ENCODE results near the gene DVL3. TPM values are rescaled to one million over a fixed set of nuclear protein-coding genes. Genes with fewer than 3 reads are reported as not detected.
"Not testable (repeated sequence)": the region's sequence is repeated elsewhere in the genome, so short reads cannot be mapped to it uniquely, and the experiment has no call there.

Gene DVL3
- total and polyA plus RNA-seq, 2 experiments from 2014 or later, result 49.1 to 121 TPM

DNA sequence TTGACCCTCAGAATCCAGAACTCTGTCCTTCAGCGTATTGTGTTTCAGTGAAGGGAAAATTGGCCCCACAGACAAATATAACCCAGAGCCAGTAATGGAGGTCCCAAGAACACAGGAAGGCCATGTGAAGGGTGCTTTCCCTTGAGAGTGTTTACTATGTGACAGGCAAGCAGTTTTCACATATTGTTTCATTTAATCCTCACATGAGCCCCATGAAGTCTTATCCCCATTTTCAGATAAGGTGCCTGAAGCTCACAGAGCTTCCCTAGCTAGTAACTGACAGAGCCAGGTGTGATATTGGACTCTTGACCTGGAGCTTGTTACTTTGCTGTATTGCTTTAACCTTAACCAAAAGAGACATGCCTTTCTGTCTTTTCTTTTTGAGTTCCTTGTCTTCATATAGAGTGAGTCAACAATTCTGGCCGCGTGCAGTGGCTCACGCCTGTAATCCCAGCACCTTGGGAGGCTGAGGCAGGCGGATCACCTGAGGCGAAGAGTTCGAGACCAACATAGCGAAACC lies 9.4 kb upstream of the DVL3 start:
- TF ChIP-seq, protein P1, sequence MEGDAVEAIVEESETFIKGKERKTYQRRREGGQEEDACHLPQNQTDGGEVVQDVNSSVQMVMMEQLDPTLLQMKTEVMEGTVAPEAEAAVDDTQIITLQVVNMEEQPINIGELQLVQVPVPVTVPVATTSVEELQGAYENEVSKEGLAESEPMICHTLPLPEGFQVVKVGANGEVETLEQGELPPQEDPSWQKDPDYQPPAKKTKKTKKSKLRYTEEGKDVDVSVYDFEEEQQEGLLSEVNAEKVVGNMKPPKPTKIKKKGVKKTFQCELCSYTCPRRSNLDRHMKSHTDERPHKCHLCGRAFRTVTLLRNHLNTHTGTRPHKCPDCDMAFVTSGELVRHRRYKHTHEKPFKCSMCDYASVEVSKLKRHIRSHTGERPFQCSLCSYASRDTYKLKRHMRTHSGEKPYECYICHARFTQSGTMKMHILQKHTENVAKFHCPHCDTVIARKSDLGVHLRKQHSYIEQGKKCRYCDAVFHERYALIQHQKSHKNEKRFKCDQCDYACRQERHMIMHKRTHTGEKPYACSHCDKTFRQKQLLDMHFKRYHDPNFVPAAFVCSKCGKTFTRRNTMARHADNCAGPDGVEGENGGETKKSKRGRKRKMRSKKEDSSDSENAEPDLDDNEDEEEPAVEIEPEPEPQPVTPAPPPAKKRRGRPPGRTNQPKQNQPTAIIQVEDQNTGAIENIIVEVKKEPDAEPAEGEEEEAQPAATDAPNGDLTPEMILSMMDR (IDR thresholded peaks at IDR 0.05; ENCODE audit: poor library complexity), result no peak
- TF ChIP-seq EZH2 (IDR thresholded peaks at IDR 0.05; ENCODE audit: borderline replicate concordance), result no peak
- no peak for TF ChIP-seq EZH2phosphoT487 (IDR thresholded peaks at IDR 0.05; ENCODE audit: low read depth, severe bottlenecking, unreplicated experiment)
- Histone ChIP-seq H3K27me3 (no peaks in the 10 kb centered on the region), H2AFZ (no peak overlapping the region), H3K36me3 (replicated peaks; ENCODE audit: insufficient read depth, low read depth) (no peaks in the 10 kb centered on the region), H4K20me1 (ENCODE audit: insufficient read depth, poor library complexity, severe bottlenecking) (no peaks in the 10 kb centered on the region), H3K4me1 (ENCODE audit: insufficient read depth) (peaks cover 6% of the 10 kb centered on the region), H3K9me2 (replicated peaks; ENCODE audit: insufficient read depth) (no peaks in the 10 kb centered on the region), H3K79me2 (peaks cover 5% of the 10 kb centered on the region), H3K27ac (peak overlapping the region; percentile 78), H3K4me2 (no peak overlapping the region), H3K4me3 (no peak overlapping the region), H3K9me3 (ENCODE audit: low read depth) (no peaks in the 10 kb centered on the region)
- peak; percentile 37 for DNase-seq (ENCODE audit: low spot score)
- 70% methylated on average over 8 of the region's 8 CpGs for WGBS (ENCODE audit: low lambda C conversion rate, missing lambda C conversion rate)

DNA sequence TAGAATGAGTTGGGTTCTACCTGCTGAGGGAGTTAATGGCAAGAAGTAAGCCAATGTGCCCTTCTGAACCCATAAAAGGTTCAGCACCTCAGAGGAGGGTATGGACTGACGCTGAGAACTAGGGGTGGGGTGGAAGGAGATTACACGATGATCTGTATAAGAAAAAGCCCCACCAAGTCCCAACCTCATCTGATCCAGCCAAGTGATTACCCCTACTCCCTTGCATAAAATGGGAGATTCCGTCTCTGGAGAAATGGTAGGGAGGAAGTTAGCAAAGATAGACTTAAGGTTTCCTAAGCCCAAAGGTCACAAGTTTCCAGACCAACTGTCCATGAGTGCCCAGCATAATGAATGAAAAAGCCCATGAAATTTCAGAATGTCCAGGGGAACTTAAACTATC lies 7.1 kb upstream of the DVL3 start:
- Histone ChIP-seq H3K4me3 (no peak overlapping the region), H4K20me1 (ENCODE audit: insufficient read depth, poor library complexity, severe bottlenecking) (no peaks in the 10 kb centered on the region), H3K27me3 (no peaks in the 10 kb centered on the region), H3K27ac (no peak overlapping the region), H2AFZ (no peak overlapping the region), H3K4me1 (ENCODE audit: insufficient read depth) (peaks cover 6% of the 10 kb centered on the region), H3K36me3 (replicated peaks; ENCODE audit: insufficient read depth, low read depth) (no peaks in the 10 kb centered on the region), H3K9me2 (replicated peaks; ENCODE audit: insufficient read depth) (no peaks in the 10 kb centered on the region), H3K4me2 (no peak overlapping the region), H3K79me2 (peaks cover 4% of the 10 kb centered on the region), H3K9me3 (ENCODE audit: low read depth) (no peaks in the 10 kb centered on the region)
- TF ChIP-seq EZH2 (IDR thresholded peaks at IDR 0.05; ENCODE audit: borderline replicate concordance) (no peak), EZH2phosphoT487 (IDR thresholded peaks at IDR 0.05; ENCODE audit: low read depth, severe bottlenecking, unreplicated experiment) (no peak)
- TF ChIP-seq, protein P1 (IDR thresholded peaks at IDR 0.05; ENCODE audit: poor library complexity), result no peak
- no peak for DNase-seq (ENCODE audit: low spot score)
- 85% methylated on average over 3 of the region's 3 CpGs for WGBS (ENCODE audit: low lambda C conversion rate, missing lambda C conversion rate)

DNA sequence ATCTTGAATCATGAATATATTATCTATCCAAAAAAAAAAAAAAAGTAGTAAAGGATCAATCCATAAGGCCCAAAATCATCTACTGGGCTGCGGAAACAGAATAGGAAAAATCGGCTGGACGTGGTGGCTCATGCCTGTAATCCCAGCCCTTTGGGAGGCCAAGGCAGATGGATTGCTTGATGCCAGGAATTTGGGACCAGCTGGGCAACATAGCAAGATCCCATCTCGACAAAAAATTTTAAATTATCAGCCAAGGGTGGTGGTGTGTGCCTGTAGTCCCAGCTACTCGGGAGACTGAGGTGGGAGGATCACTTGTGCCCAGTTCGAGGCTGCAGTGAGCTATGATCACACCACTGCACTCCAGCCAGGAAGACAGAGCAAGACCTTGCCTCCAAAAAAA lies 6.1 kb upstream of the DVL3 start:
- no peak overlapping the region for H3K4me3 ChIP-seq
- H3K4me1 ChIP-seq (ENCODE audit: insufficient read depth), result peaks cover 6% of the 10 kb centered on the region
- DNase-seq (ENCODE audit: low spot score), result no peak
- peaks cover 12% of the 10 kb centered on the region for H3K79me2 ChIP-seq
- no peaks in the 10 kb centered on the region for H4K20me1 ChIP-seq (ENCODE audit: insufficient read depth, poor library complexity, severe bottlenecking)
- TF ChIP-seq, protein P1 (IDR thresholded peaks at IDR 0.05; ENCODE audit: poor library complexity), result no peak
- TF ChIP-seq EZH2 (IDR thresholded peaks at IDR 0.05; ENCODE audit: borderline replicate concordance) (no peak), EZH2phosphoT487 (IDR thresholded peaks at IDR 0.05; ENCODE audit: low read depth, severe bottlenecking, unreplicated experiment) (no peak)
- no peaks in the 10 kb centered on the region for H3K9me3 ChIP-seq (ENCODE audit: low read depth)
- no peak overlapping the region for H3K27ac ChIP-seq
- no peaks in the 10 kb centered on the region for H3K27me3 ChIP-seq
- no peaks in the 10 kb centered on the region for H3K36me3 ChIP-seq (replicated peaks; ENCODE audit: insufficient read depth, low read depth)
- 97% methylated on average over 6 of the region's 6 CpGs for WGBS (ENCODE audit: low lambda C conversion rate, missing lambda C conversion rate)
- H3K9me2 ChIP-seq (replicated peaks; ENCODE audit: insufficient read depth), result no peaks in the 10 kb centered on the region
- H2AFZ ChIP-seq, result no peak overlapping the region
- H3K4me2 ChIP-seq, result no peak overlapping the region

DNA sequence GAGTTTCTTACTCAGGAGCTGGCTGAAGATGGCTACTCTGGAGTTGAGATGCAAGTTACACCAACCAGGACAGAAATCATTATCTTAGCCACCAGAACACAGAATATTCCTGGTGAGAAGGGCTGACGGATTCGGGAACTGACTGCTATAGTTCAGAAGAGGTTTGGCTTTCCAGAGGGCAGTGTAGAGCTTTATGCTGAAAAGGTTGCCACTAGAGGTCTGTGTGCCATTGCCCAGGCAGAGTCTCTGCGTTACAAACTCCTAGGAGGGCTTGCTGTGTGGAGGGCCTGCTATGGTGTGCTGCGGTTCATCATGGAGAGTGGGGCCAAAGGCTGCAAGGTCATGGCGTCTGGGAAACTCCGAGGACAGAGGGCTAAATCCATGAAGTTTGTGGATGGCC lies 5.4 kb upstream of the DVL3 start:
- DNase-seq (ENCODE audit: low spot score), result not testable (repeated sequence)

More for the DNA sequence above, 5.4 kb upstream of the DVL3 start:
- H3K4me3 ChIP-seq; H3K36me3 ChIP-seq (replicated peaks; ENCODE audit: insufficient read depth, low read depth); H2AFZ ChIP-seq; H3K9me2 ChIP-seq (replicated peaks; ENCODE audit: insufficient read depth); H3K9me3 ChIP-seq (ENCODE audit: low read depth); H4K20me1 ChIP-seq (ENCODE audit: insufficient read depth, poor library complexity, severe bottlenecking); H3K4me2 ChIP-seq; H3K27ac ChIP-seq; H3K27me3 ChIP-seq: not testable (repeated sequence)
- H3K79me2 ChIP-seq, result peaks cover 15% of the 10 kb centered on the region
- 70% methylated on average over 6 of the region's 6 CpGs for WGBS (ENCODE audit: low lambda C conversion rate, missing lambda C conversion rate)
- peaks cover 11% of the 10 kb centered on the region for H3K4me1 ChIP-seq (ENCODE audit: insufficient read depth)

Data from hepatocyte (in vitro differentiated cells).